GM18907 (cell line): ENCODE measurements around the gene PABPN1L.
"Not testable (repeated sequence)": the region's sequence is repeated elsewhere in the genome, so short reads cannot be mapped to it uniquely, and the experiment has no call there.

Source experiments
- ATAC-seq: cut with Tn5 transposase; IDR thresholded peaks from one replicate; pipeline ENCODE4 v1.9.1; 2021; ENCODE audit warnings: mild to moderate bottlenecking, moderate library complexity; ENCODE audit not compliant: unreplicated experiment

The PABPN1L gene

GRCh38 chr16:88901718-88902337 is 35.4 kb upstream of the PABPN1L start:
- ATAC-seq, result no peak

- ATAC-seq, result no peak
Measured at GRCh38 chr16:88900662-88901052, 34.2 kb upstream of the PABPN1L start.

- ATAC-seq, result no peak
Measured at GRCh38 chr16:88899901-88900661, 33.6 kb upstream of the PABPN1L start.

GRCh38 chr16:88897696-88898425 is 31.4 kb upstream of the PABPN1L start:
- ATAC-seq, result no peak

- no peak for ATAC-seq
Measured at GRCh38 chr16:88896238-88897070, 30.0 kb upstream of the PABPN1L start.

- ATAC-seq, result no peak
Measured at GRCh38 chr16:88895335-88895734, 28.9 kb upstream of the PABPN1L start.

GRCh38 chr16:88894681-88895300 is 28.3 kb upstream of the PABPN1L start:
- ATAC-seq, result no peak

GRCh38 chr16:88894266-88894665 is 27.8 kb upstream of the PABPN1L start:
- ATAC-seq, result not testable (repeated sequence)

- no peak for ATAC-seq
Measured at GRCh38 chr16:88893127-88893968, 26.9 kb upstream of the PABPN1L start.

- ATAC-seq, result no peak
Measured at GRCh38 chr16:88892065-88892464, 25.6 kb upstream of the PABPN1L start.

- ATAC-seq, result no peak
Measured at GRCh38 chr16:88891083-88891482, 24.6 kb upstream of the PABPN1L start.

- ATAC-seq, result not testable (repeated sequence)
Measured at GRCh38 chr16:88889702-88890352, 23.4 kb upstream of the PABPN1L start.

GRCh38 chr16:88888461-88889387 is 22.3 kb upstream of the PABPN1L start:
- ATAC-seq, result no peak

- ATAC-seq, result no peak
Measured at GRCh38 chr16:88888057-88888456, 21.6 kb upstream of the PABPN1L start.

- ATAC-seq, result no peak
Measured at GRCh38 chr16:88886845-88887521, 20.5 kb upstream of the PABPN1L start.

GRCh38 chr16:88886420-88886844 is 20.0 kb upstream of the PABPN1L start:
- no peak for ATAC-seq

- no peak for ATAC-seq
Measured at GRCh38 chr16:88885693-88886280, 19.3 kb upstream of the PABPN1L start.
